ACC112 (cell line): ENCODE measurements around the gene ADRA2C.

ENCODE experiments used
- H2AFZ ChIP-seq: fragments of 200-600 bp; sonication (generic); one replicate; pipeline ENCODE4 v1.6.0; 2017; ENCODE audit warnings: antibody characterized with exemption, low read length; ENCODE audit not compliant: unreplicated experiment
- H3K27ac ChIP-seq: fragments of 200-600 bp; sonication (generic); 2 replicates; pipeline ENCODE4 v1.5.1; 2014; ENCODE audit warnings: low read depth, mild to moderate bottlenecking, antibody characterized with exemption, low read length, moderate library complexity
- H3K27me3 ChIP-seq: fragments of 200-600 bp; sonication (generic); 2 replicates; pipeline ENCODE4 v1.6.1; 2014; ENCODE audit warnings: mild to moderate bottlenecking, antibody characterized with exemption, low read length, moderate library complexity, mixed read lengths; ENCODE audit not compliant: insufficient read depth
- H3K36me3 ChIP-seq: fragments of 200-600 bp; sonication (generic); 2 replicates; pipeline ENCODE4 v1.6.1; 2016; ENCODE audit warnings: mild to moderate bottlenecking, antibody characterized with exemption, low read length, moderate library complexity, mixed read lengths; ENCODE audit not compliant: insufficient read depth
- H3K4me1 ChIP-seq: fragments of 200-600 bp; sonication (generic); one replicate; pipeline ENCODE4 v1.6.1; 2016; ENCODE audit warnings: low read length, mixed read lengths; ENCODE audit not compliant: insufficient read depth, unreplicated experiment, control insufficient read depth
- H3K4me3 ChIP-seq: fragments of 200-600 bp; sonication (generic); 2 replicates; pipeline ENCODE4 v1.5.1; 2014; ENCODE audit warnings: mild to moderate bottlenecking, low read depth, low read length
- H3K79me2 ChIP-seq: fragments of 200-600 bp; sonication (generic); one replicate; pipeline ENCODE4 v1.6.0; 2016; ENCODE audit warnings: low read length; ENCODE audit not compliant: control insufficient read depth, unreplicated experiment, insufficient read depth

The ADRA2C gene

DNA sequence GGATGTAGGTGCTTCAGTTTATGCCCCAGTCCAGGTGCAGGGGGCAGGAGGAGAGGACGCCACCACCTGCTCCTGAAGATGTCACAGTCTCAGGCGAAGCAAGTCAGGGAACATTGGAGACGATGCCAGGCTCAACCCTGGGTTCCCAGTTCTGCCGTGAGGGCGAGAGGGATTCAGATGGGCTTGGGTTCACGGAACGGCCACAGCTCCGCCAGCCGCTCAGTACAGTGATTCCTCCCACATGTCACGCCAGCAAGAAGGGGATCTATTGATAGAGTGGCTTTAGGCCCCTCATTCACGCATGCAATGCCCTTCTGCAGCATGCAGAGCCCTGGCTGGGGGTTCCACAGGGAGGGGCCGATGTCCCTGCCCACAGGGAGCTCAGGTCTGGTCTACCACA, 34.2 kb downstream of the ADRA2C start:
- Histone ChIP-seq H3K4me3 (no peak overlapping the region), H3K27me3 (peaks cover 49% of the 10 kb centered on the region), H3K79me2 (no peaks in the 10 kb centered on the region), H3K4me1 (no peaks in the 10 kb centered on the region), H3K36me3 (no peaks in the 10 kb centered on the region), H3K27ac (no peak overlapping the region), H2AFZ (no peak overlapping the region)

DNA sequence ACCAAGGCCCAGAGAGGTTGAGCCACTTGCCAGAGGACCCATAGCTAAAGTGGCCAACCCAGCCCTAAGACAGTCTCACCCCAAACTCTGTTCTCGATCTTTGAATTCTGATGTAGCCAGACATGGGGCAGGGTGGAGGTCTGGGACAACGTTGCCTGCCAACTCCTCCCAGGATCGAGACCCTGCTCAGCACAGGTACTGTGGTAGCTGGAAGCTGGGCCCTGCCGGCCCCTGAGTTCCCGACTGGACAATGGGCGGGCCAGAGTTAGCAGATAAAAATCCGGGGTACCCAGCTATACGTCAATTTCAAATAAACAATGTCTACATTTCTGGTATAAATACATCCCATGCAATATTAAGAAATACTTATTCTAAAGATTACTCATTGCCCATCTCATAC, 35.3 kb downstream of the ADRA2C start:
- Histone ChIP-seq H3K4me1 (no peaks in the 10 kb centered on the region), H2AFZ (no peak overlapping the region), H3K27ac (no peak overlapping the region), H3K79me2 (no peaks in the 10 kb centered on the region), H3K36me3 (no peaks in the 10 kb centered on the region), H3K27me3 (peaks cover 49% of the 10 kb centered on the region), H3K4me3 (no peak overlapping the region)

DNA sequence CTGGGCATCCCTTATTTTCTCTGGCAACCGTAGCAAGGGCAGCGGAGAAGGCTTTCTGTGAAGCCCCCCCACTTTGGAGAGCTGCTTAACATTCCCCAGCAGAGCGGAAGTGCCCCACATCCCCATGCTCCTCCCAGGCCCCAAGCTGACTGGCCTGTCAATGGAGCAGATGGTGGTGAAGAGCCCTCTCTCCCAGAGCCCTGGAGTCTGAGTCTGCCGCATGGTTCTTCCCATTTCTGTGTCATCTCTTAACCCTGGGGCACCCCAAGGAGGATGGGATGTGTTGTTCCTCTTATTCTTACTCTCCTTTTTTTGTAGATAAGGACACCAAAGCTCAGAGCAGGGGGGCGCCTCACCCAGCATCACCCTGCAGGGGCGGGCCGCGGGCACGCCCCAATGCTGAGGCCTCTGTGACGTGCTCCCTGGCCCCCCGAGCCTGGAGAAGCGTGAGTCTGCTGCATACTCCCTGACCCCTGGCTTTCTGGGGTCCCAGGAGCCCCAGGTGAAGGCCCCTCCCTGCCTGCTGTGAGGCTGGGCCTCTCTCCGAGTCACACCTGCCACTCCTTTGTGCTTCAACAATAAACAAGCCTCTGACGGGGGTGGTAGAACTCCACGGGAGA, 35.9 kb downstream of the ADRA2C start:
- Histone ChIP-seq H3K36me3 (no peaks in the 10 kb centered on the region), H3K4me1 (no peaks in the 10 kb centered on the region), H2AFZ (no peak overlapping the region), H3K27ac (no peak overlapping the region), H3K27me3 (peaks cover 55% of the 10 kb centered on the region), H3K79me2 (no peaks in the 10 kb centered on the region), H3K4me3 (no peak overlapping the region)

DNA sequence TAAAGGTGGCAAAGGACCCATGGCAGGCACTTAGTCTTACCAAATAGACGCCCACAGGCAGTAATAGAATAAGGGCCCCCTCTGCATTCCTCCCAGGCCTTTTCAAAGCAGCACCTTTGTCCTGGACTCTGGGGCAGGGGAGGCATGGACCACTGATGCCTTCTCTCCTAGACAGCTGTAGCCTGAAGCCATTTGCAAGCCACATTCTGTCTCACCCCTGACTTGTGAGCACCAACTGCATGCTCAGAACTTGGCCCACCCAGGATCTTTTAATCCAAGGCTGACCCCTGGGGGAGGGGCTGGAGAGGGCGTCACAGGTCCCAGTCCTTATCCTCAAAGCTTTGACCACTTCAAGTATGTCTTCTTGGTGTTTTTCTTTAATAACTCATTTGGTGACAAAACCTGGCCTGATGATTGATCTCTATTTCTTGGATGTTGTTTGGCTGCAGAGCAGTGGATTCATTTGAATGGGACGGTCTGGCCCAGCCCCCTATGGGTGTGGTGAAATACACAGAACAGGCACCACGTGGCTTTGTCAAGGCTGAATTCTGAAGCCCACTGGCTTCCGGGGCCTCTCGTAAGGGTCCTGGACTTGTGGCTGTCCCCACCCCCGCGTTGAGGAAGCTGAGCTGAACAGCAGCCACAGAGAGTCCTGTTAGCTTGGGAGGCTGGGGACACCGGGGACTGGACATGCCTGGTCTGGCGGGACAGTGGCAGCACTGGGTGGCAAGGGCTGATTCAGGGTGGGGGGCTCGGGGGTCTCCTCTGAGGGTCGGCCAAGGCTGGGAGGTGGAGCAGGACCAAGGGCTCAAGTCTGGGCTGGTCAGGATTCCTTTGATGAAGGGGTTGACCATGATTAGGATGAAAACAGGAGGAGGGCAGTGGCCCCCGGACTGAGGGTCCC, 36.6 kb downstream of the ADRA2C start:
- H3K4me1 ChIP-seq, result no peaks in the 10 kb centered on the region
- H3K27me3 ChIP-seq, result peaks cover 62% of the 10 kb centered on the region
- no peak overlapping the region for H2AFZ ChIP-seq
- H3K4me3 ChIP-seq, result no peak overlapping the region
- no peaks in the 10 kb centered on the region for H3K79me2 ChIP-seq
- no peak overlapping the region for H3K27ac ChIP-seq
- H3K36me3 ChIP-seq, result no peaks in the 10 kb centered on the region

DNA sequence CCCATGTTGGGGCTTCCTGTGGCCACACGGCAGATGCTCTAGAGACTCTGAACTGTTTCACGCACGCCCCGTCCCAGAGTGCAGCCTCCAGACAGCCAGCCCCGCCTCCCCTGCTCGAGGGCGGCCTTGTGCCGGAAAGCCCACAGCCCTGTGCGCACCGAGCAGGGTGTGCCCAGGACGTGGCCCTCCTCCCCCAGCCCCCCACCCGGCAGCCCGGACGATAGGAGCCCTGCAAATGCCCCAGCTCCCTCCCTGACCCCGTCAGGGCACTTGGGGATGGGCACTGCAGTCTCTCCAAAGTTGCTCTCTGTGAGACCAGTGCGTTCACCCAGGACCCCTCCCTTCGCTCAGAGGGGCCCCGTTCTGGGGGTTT, 37.3 kb downstream of the ADRA2C start:
- Histone ChIP-seq H3K4me3 (no peak overlapping the region), H3K79me2 (no peaks in the 10 kb centered on the region), H3K27me3 (peaks cover 69% of the 10 kb centered on the region), H3K36me3 (no peaks in the 10 kb centered on the region), H3K27ac (no peak overlapping the region), H3K4me1 (no peaks in the 10 kb centered on the region), H2AFZ (no peak overlapping the region)

DNA sequence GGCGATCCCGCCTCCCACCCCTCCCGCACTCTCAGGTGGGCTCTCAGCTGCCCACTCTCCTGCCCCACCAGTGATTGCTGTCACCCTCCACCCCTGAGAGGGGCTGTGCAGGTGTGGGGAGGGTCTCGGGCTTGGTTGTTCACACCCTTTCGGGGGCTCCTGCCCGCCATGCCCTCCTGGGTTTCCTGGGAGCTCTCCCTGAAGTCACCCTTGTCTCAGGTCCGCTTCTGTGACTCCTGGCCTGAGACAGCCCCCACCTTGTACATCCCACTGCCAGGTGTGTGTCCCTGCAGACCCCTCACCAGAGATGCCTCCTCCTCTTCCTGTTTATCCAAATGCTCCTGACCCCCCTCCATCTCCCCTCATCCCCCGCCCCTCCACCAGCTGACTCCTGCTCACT, 37.8 kb downstream of the ADRA2C start:
- Histone ChIP-seq H3K4me3 (no peak overlapping the region), H2AFZ (no peak overlapping the region), H3K4me1 (no peaks in the 10 kb centered on the region), H3K27me3 (peaks cover 71% of the 10 kb centered on the region), H3K36me3 (no peaks in the 10 kb centered on the region), H3K27ac (no peak overlapping the region), H3K79me2 (no peaks in the 10 kb centered on the region)

DNA sequence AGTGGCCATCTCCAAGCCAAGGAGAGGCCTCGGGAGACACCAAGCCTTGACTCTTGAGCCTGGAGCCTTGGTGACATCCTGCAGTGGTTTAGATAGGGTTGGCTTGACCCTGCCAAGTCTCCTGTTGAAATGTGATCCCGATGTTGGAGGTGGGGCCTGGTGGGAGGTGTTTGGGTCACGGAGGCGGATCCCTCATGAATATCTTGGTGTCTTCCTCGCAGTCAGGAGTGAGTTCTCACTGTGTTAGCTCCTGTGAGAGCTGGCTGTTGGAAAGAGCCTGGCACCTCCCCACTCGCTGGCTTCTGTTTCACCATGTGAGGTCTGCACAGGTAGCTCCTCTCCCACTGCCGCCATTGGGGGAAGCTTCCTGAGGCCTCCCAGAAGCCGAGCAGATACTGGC, 38.8 kb downstream of the ADRA2C start:
- H2AFZ ChIP-seq, result no peak overlapping the region
- H3K27ac ChIP-seq, result no peak overlapping the region
- H3K79me2 ChIP-seq, result no peaks in the 10 kb centered on the region
- no peak overlapping the region for H3K4me3 ChIP-seq
- H3K36me3 ChIP-seq, result no peaks in the 10 kb centered on the region
- peaks cover 72% of the 10 kb centered on the region for H3K27me3 ChIP-seq
- no peaks in the 10 kb centered on the region for H3K4me1 ChIP-seq

DNA sequence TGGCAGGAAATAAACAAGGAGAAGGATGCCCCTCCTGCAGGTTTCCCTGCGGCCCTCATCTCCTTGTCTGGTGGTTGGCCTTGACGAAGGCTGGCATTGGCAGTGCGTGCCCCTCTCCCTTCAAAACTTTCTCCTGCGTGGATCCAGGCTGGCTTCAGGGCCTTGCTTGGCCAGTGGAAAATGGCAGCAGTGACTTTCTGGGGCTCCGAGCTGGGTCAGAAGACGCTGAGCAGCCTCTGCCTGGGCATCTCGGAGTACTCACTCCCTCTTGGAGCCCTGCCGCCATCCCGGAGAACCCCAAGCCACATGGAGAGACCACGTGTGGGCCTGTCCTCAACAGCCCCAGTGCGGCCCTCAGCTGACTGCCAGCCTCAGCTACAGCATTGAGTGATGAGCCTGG, 39.5 kb downstream of the ADRA2C start:
- no peaks in the 10 kb centered on the region for H3K4me1 ChIP-seq
- H3K79me2 ChIP-seq, result no peaks in the 10 kb centered on the region
- no peak overlapping the region for H2AFZ ChIP-seq
- no peaks in the 10 kb centered on the region for H3K36me3 ChIP-seq
- H3K27ac ChIP-seq, result no peak overlapping the region
- peaks cover 69% of the 10 kb centered on the region for H3K27me3 ChIP-seq
- no peak overlapping the region for H3K4me3 ChIP-seq

DNA sequence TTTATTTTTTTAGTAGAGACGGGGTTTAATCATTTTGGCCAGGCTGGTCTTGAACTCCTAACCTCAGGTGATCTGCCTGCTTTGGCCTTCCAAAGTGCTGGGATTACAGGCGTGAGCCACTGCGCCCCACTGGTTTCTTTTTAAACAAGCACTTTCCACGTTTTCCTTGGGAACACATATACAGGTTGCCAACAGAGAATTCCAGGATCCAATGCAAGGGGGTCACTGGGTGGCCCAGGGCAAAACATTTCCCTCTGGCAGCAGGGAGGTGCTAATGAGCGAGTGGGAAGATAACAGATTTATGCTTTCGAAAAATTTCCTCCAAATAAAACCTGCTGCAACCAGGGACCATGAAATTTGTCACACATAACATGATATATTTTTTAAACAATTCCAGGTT, 41.1 kb downstream of the ADRA2C start:
- peaks cover 55% of the 10 kb centered on the region for H3K27me3 ChIP-seq
- H3K36me3 ChIP-seq, result no peaks in the 10 kb centered on the region
- H2AFZ ChIP-seq, result no peak overlapping the region
- no peaks in the 10 kb centered on the region for H3K79me2 ChIP-seq
- no peaks in the 10 kb centered on the region for H3K4me1 ChIP-seq
- no peak overlapping the region for H3K4me3 ChIP-seq
- no peak overlapping the region for H3K27ac ChIP-seq

DNA sequence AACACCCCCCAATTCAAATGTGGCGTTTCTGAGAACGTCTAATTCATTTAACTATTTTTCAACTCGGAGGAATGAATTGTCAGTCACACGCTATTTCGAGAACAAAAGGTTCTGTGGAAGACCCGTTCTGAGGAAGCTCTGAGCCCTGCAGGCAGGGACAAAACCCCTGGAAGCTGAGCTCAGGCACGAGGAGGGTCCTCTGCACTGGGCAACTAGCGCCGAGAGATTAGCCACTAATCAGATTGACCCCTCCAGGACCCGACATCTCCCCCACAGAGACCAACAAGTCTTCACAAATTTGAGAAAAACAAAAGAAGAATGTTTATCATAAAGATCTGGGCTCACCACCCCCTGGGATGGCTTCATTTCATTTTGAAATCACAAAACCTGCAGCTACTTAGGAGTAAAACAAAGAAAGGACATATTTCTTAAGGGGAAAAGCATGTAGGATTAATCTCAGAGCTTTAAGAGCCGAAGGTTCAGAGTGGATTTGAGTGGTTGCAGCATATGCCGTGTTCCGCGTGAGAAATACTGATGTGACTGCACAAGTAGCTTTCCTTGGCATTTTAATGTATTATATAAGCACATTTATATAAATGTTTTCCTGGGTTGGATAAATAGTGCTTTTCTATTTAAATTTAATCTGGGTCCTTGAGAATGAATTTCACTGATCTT, 41.8 kb downstream of the ADRA2C start:
- Histone ChIP-seq H3K79me2 (no peaks in the 10 kb centered on the region), H3K4me1 (no peaks in the 10 kb centered on the region), H3K27ac (no peak overlapping the region), H3K4me3 (no peak overlapping the region), H3K27me3 (peaks cover 48% of the 10 kb centered on the region), H2AFZ (no peak overlapping the region), H3K36me3 (no peaks in the 10 kb centered on the region)
